AG08395 (cell line): ENCODE results near the gene HYI.
A peak's percentile ranks its signal among the peaks of the same experiment; 100 is the strongest.
"Not testable (repeated sequence)": the region's sequence is repeated elsewhere in the genome, so short reads cannot be mapped to it uniquely, and the experiment has no call there.

ENCODE experiments used
- DNase-seq: peaks from one replicate; pipeline ENCODE4 v3.0.0; 2012; ENCODE audit warnings: mixed read lengths, low spot score

The HYI gene

DNA sequence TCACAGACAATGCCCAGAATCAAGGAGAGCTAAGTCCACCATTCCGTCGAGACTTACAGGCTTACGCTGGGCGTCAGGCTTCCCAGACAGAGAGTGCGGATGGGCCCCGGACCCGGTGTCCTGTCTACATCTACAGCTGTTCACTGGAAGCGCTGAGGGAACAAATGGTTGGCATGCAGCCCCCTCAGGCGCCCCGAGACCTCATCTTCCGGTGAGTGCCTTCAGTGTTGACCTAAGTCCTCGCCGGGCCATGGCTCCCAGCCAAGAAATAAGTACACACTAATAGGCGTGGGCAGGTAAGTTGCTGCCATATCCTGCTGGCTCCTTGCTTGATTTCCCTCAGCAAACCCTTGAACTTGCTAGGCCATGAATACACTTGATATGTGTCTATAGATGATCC is 26.2 kb downstream of the HYI start:
- DNase-seq, result no peak

DNA sequence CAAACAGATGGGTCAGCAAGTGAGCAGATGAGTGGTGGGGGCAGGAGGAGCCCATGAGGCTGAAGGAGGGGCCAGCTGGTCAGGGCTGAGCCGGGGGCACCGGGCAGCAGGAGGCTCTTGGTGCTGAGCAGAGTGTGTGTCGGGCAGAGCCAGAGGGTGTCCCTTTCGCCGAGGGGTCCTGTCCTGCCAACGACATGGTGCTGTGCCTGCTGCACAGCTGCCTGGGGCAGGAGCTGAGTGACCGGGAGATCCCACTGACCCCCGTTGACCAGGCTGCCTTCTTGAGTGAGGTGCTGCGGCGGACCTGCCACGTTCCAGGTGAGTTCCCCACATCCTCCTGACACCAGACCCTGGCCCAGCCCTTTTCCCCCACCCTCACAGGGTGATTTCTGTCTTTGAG is 27.5 kb downstream of the HYI start:
- DNase-seq, result no peak

DNA sequence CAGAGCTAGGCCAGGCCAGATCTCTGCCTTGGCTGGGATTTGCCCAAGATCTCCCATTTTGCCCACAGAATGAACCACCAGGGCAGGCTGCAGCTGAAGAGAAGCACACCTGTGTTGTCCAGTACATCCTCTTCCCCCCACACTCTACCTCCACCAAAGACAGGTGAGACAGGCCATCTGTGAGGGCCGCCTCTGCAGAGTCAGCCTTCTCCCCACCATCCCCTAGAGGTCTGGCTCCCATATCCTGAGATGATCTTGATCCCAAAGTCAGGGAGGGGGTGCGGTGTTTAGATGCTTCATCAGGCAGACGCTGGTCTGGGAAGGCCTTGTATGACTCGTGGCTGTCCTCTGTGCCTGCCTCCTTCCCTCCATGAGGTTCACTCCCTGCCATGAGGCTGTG is 28.7 kb downstream of the HYI start:
- DNase-seq, result no peak

DNA sequence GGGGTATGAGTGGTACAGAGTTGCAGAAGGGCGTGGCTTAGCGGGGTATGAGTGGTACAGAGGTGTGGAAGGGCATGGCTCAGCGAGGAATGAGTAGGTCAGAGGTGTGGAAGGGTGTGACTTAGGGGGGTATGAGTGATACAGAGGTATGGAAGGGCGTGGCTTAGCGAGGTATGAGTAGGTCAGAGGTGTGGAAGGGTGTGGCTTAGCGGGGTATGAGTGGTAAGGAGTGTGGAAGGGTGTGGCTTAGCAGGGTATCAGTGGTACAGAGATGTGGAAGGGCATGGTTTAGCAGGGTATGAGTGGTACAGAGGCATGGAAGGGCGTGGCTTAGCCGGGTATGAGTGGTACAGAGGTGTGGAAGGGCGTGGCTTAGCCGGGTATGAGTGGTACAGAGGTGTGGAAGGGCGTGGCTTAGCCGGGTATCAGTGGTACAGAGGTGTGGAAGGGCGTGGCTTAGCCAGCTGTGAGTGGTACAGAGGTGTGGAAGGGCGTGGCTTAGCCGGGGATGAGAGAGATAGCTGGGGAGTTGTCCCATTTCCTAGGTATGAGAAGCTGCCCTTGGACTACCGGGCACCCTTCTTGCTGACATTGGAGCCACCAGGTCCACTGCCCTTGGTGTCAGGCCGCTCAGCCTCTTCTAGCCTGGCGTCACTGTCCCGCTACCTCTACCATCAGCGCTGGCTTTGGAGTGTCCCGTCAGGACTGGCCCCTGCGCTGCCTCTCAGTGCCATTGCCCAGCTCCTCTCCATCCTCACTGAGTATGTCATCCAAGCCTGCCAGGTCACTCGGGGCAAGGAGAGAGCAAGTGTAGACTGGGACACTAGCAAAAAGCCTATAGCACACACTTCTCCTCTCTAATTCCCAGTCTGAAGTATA is 29.8 kb downstream of the HYI start:
- no peak for DNase-seq

- DNase-seq, result no peak
Observed at GRCh38 chr1:43422995-43423671, 30.6 kb downstream of the HYI start.

GRCh38 chr1:43421976-43422750 is 31.6 kb downstream of the HYI start:
- no peak for DNase-seq

DNA sequence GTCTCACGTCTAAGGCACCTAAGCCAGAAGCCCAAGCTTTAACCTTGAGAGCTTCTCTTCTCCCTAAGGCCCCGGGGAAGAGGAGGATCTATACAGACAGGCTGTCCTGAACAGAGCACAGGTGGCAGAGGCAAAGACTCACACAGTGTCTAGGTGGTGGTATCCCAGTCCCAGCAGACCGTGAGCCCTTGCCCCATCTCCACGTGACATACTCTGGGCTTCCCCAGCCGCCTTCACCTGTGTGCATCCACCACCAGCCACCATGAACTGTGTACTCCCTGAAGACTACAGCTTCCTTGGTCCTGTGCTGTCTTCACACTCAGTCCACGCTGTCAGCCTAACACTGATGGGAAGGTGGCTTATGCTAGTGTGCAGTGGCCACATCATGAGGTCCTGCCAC is 32.3 kb downstream of the HYI start:
- DNase-seq, result no peak

DNA sequence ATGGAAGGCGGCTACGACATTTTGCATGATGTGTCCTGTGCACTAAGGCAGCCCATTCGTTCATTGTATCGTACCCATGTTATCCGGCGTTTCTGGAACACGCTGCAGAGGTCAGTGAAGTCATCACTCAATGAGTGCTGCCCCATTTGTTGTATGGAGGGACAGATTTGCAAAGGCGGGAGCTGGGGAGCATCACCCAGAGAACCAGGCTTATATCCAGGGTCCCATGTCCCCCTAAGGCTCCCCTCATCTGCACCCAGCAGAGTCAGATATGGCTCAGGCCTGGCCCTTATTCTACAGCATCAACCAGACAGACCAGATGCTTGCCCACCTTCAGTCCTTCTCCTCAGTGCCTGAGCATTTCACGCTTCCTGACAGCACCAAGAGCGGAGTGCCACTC is 32.9 kb downstream of the HYI start:
- no peak for DNase-seq

DNA sequence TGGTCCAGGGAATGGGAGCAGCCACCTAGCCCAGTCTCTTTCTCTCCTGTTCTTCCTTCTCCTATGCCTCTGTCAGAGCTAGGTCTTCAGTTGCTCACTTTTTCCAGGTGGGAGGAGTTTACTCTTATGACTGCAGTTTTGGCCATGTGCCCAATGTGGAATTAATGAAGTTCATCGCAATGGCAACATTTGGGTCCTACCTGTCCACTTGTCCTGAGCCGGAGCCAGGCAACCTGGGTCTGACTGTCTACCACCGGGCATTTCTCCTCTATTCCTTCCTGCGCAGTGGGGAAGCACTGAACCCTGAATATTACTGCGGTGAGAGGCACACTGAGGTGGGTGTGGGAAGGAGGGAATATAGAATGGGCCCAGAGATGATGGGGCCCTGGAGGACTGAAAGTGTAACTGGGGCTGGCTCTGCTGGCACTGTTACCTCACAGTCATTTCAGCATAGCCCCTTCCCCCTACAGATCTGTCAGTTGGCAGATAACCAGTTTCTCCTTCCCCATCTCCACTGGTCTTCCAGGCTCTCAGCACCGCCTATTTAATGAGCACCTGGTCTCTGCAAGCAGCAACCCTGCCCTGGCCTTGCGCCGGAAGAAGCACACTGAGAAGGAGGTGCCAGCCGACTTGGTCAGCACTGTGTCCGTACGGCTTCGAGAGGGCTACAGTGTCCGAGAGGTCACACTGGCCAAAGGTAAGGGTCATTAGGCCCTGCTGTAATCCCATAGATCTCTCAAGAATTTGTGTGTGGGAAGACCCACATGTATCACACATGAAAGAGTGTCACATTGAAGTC is 33.9 kb downstream of the HYI start:
- DNase-seq, result no peak

- DNase-seq, result no peak
Observed at GRCh38 chr1:43418858-43419257, 34.9 kb downstream of the HYI start.

DNA sequence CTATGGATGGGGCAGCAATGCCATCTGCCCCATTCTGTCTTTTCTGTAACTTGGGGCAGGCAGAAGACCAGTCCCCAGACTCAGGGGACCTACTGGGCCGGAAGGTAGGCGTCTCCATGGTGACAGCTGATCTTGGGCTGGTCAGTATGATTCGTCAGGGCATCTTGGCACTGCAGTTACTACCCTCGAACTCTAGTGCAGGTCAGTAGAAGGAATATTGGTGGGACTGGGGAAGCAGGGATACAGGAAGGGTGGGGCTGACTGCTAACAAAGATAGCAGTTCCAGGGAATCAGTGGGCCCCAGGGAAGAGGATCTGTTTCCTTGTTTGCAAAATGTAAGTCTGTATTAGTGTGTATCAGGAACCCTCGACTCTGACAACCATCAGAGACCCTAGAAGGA is 37.8 kb downstream of the HYI start:
- no peak for DNase-seq

GRCh38 chr1:43414634-43415223 is 39.0 kb downstream of the HYI start:
- peak; percentile 47 for DNase-seq

DNA sequence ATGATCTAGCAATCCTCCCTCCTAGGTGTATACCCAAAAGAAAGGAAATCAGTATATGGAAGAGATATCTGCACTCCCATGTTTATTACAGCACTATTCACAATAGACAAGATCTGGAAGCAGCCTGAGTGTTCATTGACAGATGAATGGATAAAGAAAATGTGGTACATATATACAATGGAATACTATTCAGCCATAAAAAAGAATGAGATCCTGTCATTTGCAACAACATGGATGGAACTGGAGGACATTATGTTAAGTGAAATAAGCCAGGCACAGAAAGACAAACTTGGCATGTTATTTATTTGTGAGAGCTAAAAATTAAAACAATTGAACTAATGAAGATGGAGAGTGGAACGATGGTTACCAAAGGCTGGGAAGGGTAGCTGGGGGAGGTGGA is 40.3 kb downstream of the HYI start:
- not testable (repeated sequence) for DNase-seq

DNA sequence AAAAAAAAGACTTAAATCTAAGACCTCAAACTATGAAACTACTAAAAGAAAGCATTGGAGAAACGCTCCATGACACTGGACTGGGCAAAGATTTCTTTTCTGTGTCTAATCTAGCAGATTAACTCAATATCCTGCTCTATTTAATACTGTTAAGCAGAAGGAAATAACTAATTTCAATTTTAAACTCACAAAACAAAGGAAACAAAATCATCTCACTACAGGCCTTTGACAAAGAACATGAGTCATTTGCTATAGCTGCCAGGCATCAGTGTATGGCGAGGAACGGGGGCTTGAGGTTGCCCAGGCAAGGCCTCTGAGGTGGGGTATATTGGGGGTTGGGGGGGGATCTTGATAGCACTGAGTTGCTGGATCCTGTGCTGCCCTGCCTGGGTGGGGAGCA is 43.2 kb downstream of the HYI start:
- no peak for DNase-seq

- DNase-seq, result no peak
Observed at GRCh38 chr1:43405876-43406234, 47.9 kb downstream of the HYI start.

- DNase-seq, result no peak
Observed at GRCh38 chr1:43405219-43405875, 48.4 kb downstream of the HYI start.

- DNase-seq, result no peak
Observed at GRCh38 chr1:43404353-43404752, 49.4 kb downstream of the HYI start.

DNA sequence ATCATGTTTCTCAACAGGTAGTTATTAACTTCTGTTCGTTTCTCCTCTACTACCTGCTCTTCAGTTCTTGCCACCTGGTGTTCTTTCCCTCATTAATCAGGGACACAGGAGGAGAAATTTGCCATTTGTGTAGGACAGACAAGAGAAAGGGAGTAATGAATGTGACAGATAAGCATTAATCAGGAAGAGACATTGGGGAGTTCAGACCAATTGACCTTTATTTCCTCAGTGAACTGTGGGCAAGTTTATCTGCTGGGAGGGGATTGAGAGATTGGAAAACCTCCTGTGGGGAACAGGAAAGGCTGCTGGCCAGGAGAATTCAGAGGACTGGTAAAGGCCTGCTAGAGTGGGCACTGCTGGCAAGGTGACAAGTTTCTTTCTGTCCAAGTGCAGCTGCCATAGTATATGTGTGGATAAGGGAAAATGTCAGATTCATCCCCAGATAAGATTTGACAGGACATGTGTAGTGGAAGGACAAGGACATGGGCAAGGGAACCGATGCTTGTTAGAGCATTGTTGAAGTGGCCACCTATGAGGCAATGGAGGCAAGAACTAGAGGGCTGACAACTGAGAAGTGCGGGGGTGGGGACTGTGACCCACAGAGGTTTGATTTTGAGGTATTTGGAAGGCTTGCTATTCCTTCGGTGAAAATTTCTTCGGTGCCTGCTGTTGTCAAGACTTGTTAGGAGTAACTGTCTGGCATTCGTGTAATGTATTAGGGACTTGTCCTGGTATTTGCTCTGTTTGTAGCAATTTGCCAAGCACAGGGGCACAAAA is 51.5 kb downstream of the HYI start:
- no peak for DNase-seq
